HG02973 (cell line): ENCODE data around the gene OR6B2.
"Not testable (repeated sequence)": the region's sequence is repeated elsewhere in the genome, so short reads cannot be mapped to it uniquely, and the experiment has no call there.

ENCODE experiments used
- ATAC-seq: cut with Tn5 transposase; IDR thresholded peaks from one replicate; pipeline ENCODE4 v1.9.1; 2021; ENCODE audit warnings: moderate library complexity; ENCODE audit not compliant: unreplicated experiment

Gene OR6B2

GRCh38 chr2:240030379-240031094 is at the start of gene OR6B2:
TSS of gene OR6B2 (minus strand) at chr2:240030429. CDS start at chr2:240030429, 0 bp downstream.
- ATAC-seq: no peak

GRCh38 chr2:240078631-240079030 is 48.4 kb upstream of the OR6B2 start:
- ATAC-seq: no peak

- ATAC-seq: no peak
These were observed 47.2 kb upstream of the OR6B2 start for GRCh38 chr2:240077442-240077841.

DNA sequence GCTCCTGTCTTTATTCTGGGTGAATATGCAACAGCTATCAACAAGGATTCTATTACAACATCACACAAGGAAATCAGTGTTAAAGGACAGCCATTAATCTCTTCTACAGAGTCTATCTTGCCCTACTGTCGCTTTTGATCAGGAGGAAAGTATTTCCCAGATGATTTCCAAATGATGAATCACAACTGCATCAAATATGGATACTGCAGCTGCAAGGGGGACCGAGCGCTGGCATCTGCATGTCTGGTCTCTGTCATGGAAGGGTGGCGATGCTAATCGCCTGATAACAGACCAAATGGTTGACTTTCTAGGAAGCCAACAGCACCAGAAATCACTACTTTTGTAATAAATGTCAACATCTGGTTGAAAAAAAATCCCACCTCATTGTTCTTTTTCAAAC is 44.3 kb upstream of the OR6B2 start:
- ATAC-seq: no peak

DNA sequence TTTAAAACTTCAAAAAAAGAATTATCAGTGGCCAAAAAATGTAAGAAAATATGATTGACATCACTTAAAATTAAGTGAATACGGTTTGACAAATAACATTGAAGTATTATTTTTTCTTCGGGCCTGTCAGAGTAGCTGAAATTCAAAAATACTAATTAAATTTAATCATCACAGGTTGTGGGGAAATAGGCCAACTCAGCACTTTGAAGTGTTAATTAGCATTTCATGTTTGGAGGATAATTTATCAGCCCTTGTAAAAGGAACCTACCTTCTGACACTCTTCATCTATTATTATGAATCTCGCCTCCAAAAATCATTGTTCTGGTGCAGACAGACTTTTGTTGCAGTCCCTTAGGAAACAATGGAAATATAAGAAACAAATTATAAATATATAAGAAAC is 40.7 kb upstream of the OR6B2 start:
- no peak for ATAC-seq

GRCh38 chr2:240069829-240070228 is 39.6 kb upstream of the OR6B2 start:
- ATAC-seq: no peak

DNA sequence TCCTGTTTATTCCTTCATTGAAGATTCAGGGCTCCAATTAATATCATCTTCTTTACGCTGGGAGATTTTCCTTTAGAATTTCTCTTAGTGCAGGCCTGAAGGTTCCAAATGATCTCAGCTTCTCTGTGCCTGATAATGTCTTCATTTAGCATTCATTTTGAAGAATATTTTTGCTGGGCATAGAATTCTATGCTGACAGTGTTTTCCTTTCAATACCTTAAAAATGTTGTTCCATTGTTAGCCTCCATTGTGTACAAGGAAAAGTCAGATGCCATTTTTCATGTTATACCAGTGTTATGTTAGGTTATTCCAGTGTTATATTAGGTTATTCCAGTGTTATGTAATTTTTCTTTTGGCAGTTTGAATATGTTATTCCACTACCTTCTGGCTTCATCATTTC is 38.0 kb upstream of the OR6B2 start:
- no peak for ATAC-seq

GRCh38 chr2:240066489-240066888 is 36.3 kb upstream of the OR6B2 start:
- ATAC-seq: no peak

DNA sequence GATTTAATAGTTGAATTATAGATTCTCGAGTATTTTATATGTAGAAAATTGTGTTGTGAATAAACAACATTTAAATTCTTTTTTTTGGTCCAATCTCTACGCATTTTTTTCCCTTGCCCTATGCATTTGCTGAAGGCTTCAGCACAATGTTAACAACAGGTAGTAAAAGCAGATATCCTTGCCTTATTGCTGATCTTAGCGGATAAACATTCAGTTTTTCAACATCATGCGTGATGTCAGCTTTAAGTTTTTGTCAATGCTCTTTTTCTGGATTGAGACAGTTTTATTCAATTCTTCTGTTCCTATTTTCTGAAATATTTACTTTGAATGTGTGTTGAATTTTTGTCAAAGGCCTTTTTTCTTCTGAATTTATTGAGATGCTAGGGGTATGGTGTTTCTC is 34.7 kb upstream of the OR6B2 start:
- ATAC-seq: no peak

- ATAC-seq: no peak
These were observed 30.9 kb upstream of the OR6B2 start for GRCh38 chr2:240060977-240061591.

DNA sequence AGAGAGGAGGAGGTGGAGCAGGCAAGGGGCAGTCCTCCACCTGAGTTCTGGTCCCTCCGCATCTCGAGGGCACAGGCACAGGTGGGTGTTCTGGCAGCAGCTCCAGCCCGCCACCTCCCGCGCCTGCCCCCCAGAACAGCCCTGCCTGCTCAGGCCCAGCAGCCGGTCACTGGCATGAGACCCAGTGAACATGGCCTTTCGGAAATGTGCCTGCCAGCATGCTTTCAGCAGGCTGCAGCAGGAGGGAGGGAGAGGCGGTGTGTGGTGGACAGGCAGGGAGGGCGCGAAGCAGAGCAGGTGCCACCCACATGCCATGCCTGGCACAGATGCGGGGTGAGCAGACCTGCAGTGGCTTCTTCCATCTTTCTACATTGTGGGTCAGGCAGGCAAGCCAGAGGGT is 26.4 kb upstream of the OR6B2 start:
- no peak for ATAC-seq

DNA sequence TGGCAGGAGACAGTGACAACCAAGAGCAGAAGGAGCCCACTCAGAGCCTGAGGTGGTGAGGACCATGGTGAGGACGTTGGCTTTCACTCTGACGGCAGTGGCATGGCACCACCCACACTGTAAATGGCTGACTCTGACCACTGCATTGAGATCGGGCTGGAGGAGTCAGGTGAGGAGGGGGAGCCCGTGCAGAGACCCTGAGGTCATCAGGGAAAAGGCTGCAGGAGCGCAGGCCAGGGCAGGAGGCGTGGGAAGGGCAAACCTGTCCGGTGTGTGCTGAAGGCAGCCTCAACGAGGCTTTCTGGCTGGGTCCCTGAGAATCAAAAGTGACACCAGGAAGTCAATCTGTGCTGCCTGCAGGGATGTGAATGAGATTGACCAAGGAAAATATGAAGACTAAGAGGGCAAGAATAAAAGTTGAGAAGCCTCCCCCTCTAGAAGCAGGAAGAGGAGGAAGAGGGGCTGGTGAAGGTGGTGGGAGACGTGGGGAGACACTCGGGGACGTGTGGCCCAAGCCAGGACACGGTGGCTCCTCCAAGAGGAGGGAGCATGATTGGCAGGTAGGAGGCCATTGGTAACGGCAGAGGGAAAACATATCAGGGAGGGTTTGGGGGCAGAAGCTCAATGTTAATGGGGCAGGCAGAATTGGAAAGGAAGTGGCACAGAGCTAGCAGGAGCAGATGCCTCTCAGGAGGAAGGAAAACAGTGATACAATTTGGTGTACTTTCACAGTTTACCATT is 25.1 kb upstream of the OR6B2 start:
- ATAC-seq: no peak

DNA sequence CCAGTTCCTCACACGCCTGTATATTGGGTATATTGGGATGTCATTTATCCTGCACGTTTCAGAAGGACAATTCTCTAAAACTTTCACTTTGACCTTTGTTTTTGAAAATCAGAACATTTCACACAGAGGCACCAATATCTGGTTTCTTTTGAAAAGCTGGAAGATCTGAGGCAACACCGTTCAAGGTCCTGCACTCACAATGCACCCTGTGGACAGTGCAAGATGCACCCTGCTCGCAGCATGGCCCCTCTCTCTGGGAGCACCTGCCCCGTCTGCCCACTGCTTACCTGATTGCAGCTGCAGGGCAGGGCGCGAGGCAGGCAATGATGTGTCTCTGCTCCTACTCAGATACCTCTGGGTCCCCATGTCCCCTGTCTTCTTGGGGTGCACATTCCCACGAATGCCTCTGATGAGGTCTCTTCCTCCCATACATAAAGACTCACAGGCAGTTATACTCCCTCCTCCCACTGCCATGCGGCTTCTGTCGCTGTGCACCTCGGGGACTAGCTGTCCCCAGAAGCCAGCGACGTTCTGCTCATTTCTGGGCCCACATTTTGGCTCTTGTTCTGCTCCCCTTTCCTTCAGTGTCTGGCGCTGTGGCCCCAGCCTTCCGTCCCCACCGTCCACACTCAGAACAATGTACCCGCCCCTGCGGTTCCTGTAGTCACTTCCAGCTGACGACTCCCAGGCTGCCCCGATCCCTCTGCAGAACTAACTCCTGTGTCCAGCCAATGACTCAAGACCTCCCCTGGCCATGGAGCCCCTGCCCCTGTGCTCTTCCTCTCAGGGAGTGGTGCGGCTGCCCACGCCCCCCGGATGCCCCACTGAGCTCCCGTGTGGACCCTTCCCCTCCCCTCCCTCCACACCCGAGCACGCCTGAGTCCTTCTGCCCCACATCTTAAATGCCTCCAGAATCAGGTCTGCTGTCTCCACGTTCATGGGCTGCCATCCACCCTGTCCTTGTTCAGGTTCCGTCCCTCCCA is 23.2 kb upstream of the OR6B2 start, which contains the start of gene OR6B3:
TSS of gene OR6B3 (minus strand) at position 349 of the 983 bp plus-strand sequence.
- no peak for ATAC-seq

DNA sequence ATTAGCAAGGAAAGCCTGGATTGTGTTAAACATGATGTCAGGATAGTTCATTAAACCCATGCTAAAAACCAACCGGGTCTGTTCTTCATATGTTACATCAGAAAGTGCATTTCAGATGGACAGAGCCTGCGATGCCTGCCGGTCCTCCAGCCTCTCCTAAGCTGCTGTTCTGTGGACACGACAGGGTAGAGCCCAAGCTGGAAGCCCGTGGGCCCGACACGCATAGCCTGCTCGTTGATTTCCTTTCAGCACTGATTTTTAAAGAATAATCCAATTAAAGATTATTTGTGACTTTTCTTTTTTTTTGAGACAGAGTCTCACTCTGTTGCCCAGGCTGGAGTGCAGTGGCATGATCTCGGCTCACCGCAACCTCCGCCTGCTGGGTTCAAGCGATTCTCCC is 22.3 kb upstream of the OR6B2 start:
- no peak for ATAC-seq

DNA sequence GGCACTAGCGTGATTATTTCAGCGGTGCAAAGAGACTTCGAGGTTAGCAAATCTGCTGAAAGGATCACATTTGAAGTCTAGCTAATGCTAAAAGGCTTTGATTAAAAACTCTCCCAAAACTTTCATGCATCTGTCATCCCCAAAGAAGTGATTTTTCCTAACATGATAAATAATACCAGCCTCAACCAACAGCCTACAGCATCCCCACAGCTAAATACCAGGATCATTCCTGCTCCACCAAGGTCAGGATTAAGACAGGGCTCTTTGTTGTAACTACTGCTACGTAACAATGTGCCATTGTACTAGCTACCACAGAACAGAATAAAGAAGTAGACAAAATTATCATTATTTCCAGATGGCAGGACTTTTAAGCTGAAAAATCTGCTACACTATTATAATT is 21.5 kb upstream of the OR6B2 start:
- no peak for ATAC-seq

- no peak for ATAC-seq
These were observed 20.0 kb upstream of the OR6B2 start for GRCh38 chr2:240050278-240050677.

GRCh38 chr2:240048237-240048636 is 18.0 kb upstream of the OR6B2 start:
- ATAC-seq: no peak

GRCh38 chr2:240045098-240045497 is 14.9 kb upstream of the OR6B2 start:
- no peak for ATAC-seq

GRCh38 chr2:240044096-240044495 is 13.9 kb upstream of the OR6B2 start:
- ATAC-seq: not testable (repeated sequence)

DNA sequence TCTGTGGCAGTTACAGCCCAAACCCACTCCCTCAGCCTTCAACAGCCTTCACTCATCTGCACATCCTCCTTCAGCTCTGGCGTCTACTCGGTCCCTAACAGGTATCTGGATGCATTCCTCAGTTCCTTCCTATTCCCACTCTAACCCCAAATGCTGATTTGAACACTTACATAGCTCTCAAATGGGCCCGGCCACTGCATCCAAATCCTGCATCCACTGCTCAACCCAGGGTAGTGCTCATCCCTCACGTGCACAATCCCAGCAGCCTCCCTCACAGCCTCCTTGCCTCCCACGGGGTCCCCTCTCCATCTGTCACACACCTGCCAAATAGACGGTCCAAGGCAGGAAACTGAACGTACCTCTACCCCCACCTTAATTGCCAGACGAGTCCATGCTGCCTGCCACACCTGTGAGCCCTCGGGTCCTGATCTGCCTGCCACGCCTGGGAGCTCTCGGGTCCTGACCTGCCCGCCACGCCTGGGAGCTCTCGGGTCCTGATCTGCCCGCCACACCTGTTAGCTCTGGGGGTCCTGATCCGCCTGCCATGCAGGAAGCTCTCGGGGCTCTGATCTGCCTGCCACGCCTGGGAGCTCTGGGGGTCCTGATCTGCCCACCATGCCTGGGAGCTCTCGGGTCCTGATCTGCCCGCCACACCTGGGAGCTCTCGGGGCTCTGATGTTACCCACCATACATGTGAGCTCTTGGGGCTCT is 13.2 kb upstream of the OR6B2 start:
- ATAC-seq: no peak
